HG03025 (cell line): ENCODE data around the gene IL1RAPL2.
"Not testable (repeated sequence)": the region's sequence is repeated elsewhere in the genome, so short reads cannot be mapped to it uniquely, and the experiment has no call there.

Source experiments
- ATAC-seq: cut with Tn5 transposase; IDR thresholded peaks from one replicate; pipeline ENCODE4 v1.9.1; 2021; ENCODE audit warnings: mild to moderate bottlenecking, moderate library complexity; ENCODE audit not compliant: unreplicated experiment, low FRiP score

IL1RAPL2 gene

GRCh38 chrX:105752338-105752956 is 1186.4 kb downstream of the IL1RAPL2 start:
- ATAC-seq, result no peak

GRCh38 chrX:105753411-105753810 is 1187.4 kb downstream of the IL1RAPL2 start:
- no peak for ATAC-seq

GRCh38 chrX:105754286-105754964 is 1188.4 kb downstream of the IL1RAPL2 start:
- no peak for ATAC-seq

GRCh38 chrX:105755109-105755508 is 1189.1 kb downstream of the IL1RAPL2 start:
- ATAC-seq, result no peak

GRCh38 chrX:105758754-105759153 is 1192.8 kb downstream of the IL1RAPL2 start:
- no peak for ATAC-seq

- no peak for ATAC-seq
These were observed 1193.6 kb downstream of the IL1RAPL2 start for GRCh38 chrX:105759598-105759997.

- ATAC-seq, result no peak
These were observed 1199.7 kb downstream of the IL1RAPL2 start for GRCh38 chrX:105765691-105766090.

GRCh38 chrX:105773801-105774200 is 1207.8 kb downstream of the IL1RAPL2 start:
- no peak for ATAC-seq

GRCh38 chrX:105775679-105776078 is 1209.7 kb downstream of the IL1RAPL2 start:
- ATAC-seq, result no peak

- ATAC-seq, result no peak
These were observed 1215.8 kb downstream of the IL1RAPL2 start for GRCh38 chrX:105781804-105782203.

- not testable (repeated sequence) for ATAC-seq
These were observed 1230.9 kb downstream of the IL1RAPL2 start for GRCh38 chrX:105796877-105797276.

- no peak for ATAC-seq
These were observed 1237.9 kb downstream of the IL1RAPL2 start for GRCh38 chrX:105803891-105804290.

GRCh38 chrX:105805655-105806054 is 1239.7 kb downstream of the IL1RAPL2 start:
- not testable (repeated sequence) for ATAC-seq

GRCh38 chrX:105816517-105816916 is 1250.5 kb downstream of the IL1RAPL2 start:
- ATAC-seq, result no peak
